Stimulated activated CD8-positive, alpha-beta memory T cell treated with anti-CD3 and anti-CD28 coated beads, Interleukin-7, amount 100 ng/mL, for 48 hours (primary cell): ENCODE measurements around the gene HOXC9.

Experiments
- DNase-seq, 2 donors: peaks; one replicate each; pipeline ENCODE4 v3.0.0-alpha.2; 2020; ENCODE audit warnings: low read depth in 1 of 2; ENCODE audit errors: extremely low read depth in 1 of 2

The HOXC9 gene

GRCh38 chr12:54012631-54013409 is 12.9 kb downstream of the HOXC9 start:
- no peak for DNase-seq

GRCh38 chr12:54014377-54015017 is 14.5 kb downstream of the HOXC9 start:
- DNase-seq = no peak

GRCh38 chr12:54015018-54015931 is 15.3 kb downstream of the HOXC9 start:
- DNase-seq = no peak

GRCh38 chr12:54016051-54016450 is 16.1 kb downstream of the HOXC9 start:
- DNase-seq = no peak

GRCh38 chr12:54016478-54016964 is 16.6 kb downstream of the HOXC9 start:
- DNase-seq = no peak

- DNase-seq = no peak
These were observed 17.2 kb downstream of the HOXC9 start for GRCh38 chr12:54017027-54017788.

GRCh38 chr12:54017878-54018467 is 18.0 kb downstream of the HOXC9 start:
- peak; percentile 47 to 54 for DNase-seq

GRCh38 chr12:54018468-54018984 is 18.6 kb downstream of the HOXC9 start:
- DNase-seq = no peak

GRCh38 chr12:54019091-54019811 is 19.3 kb downstream of the HOXC9 start:
- no peak for DNase-seq

- DNase-seq = no peak
These were observed 20.1 kb downstream of the HOXC9 start for GRCh38 chr12:54019924-54020590.

- DNase-seq = no peak
These were observed 20.8 kb downstream of the HOXC9 start for GRCh38 chr12:54020591-54021405.

- no peak for DNase-seq
These were observed 21.6 kb downstream of the HOXC9 start for GRCh38 chr12:54021432-54022013.

- DNase-seq = no peak
These were observed 23.3 kb downstream of the HOXC9 start for GRCh38 chr12:54022960-54023884.

GRCh38 chr12:54024127-54024526 is 24.2 kb downstream of the HOXC9 start:
- no peak for DNase-seq

- DNase-seq = no peak
These were observed 24.8 kb downstream of the HOXC9 start for GRCh38 chr12:54024581-54025305.
